OCI-LY7 (cell line): ENCODE results near the gene TFCP2L1. TPM values are rescaled to one million over a fixed set of nuclear protein-coding genes. Genes with fewer than 3 reads are reported as not detected.

Experiments
- BruUV-seq: library from RNA; stranded (reverse); fragments of 400-500 nt; replicated peaks from 2 replicates; lab custom pipeline; 2021; lab: Mats Ljungman, UMichigan
- CTCF ChIA-PET: fragments of 300-600 bp; sonication (Branson Sonifier 250); formaldehyde crosslinking; loops from one replicate; lab custom pipeline; 2022; ENCODE audit warnings: antibody characterized with exemption; ENCODE audit not compliant: unreplicated experiment; lab: Charles Lee
- POLR2A ChIA-PET: fragments of 300-600 bp; sonication (Branson Sonifier 250); formaldehyde crosslinking; loops from one replicate; lab custom pipeline; 2022; ENCODE audit warnings: antibody characterized with exemption; lab: Charles Lee
- DNase-seq: peaks from one replicate; pipeline ENCODE4 v3.0.0-alpha.2; 2015; ENCODE audit warnings: low spot score
- H2AFZ ChIP-seq: fragments of 200-600 bp; sonication (generic), shearing (Covaris generic); 2 replicates; pipeline ENCODE4 v1.6.1; 2014; ENCODE audit warnings: mild to moderate bottlenecking, antibody characterized with exemption, low read length, moderate library complexity
- H3K27ac ChIP-seq: fragments of 200-600 bp; sonication (generic); 2 replicates; pipeline ENCODE4 v1.5.1; 2014; ENCODE audit warnings: mixed run types, low read depth, mild to moderate bottlenecking, moderate library complexity, low read length, inconsistent platforms; ENCODE audit not compliant: poor library complexity, severe bottlenecking
- H3K36me3 ChIP-seq: fragments of 200-600 bp; sonication (generic); 2 replicates; pipeline ENCODE4 v1.6.1; 2014; ENCODE audit warnings: mild to moderate bottlenecking, antibody characterized with exemption, low read length, moderate library complexity, mixed read lengths; ENCODE audit not compliant: insufficient read depth
- H3K4me1 ChIP-seq: fragments of 200-600 bp; sonication (generic); 2 replicates; pipeline ENCODE4 v1.5.1; 2014; ENCODE audit warnings: mild to moderate bottlenecking, low read length; ENCODE audit not compliant: insufficient read depth, poor library complexity, severe bottlenecking
- H3K4me2 ChIP-seq: fragments of 200-600 bp; sonication (generic); 2 replicates; pipeline ENCODE4 v1.6.1; 2014; ENCODE audit warnings: mild to moderate bottlenecking, low read length
- H3K4me3 ChIP-seq: fragments of 200-600 bp; sonication (generic); 2 replicates; pipeline ENCODE4 v1.5.1; 2014; ENCODE audit warnings: mild to moderate bottlenecking, low read depth, low read length; ENCODE audit not compliant: poor library complexity, severe bottlenecking
- H3K79me2 ChIP-seq: fragments of 200-600 bp; sonication (generic); 2 replicates; pipeline ENCODE4 v1.6.1; 2016; ENCODE audit warnings: low read depth, mild to moderate bottlenecking, low read length, moderate library complexity, mixed read lengths; ENCODE audit not compliant: insufficient read depth
- H3K9me2 ChIP-seq: fragments of 200-600 bp; sonication (generic); 2 replicates; pipeline ENCODE4 v1.6.1; 2016; ENCODE audit warnings: mild to moderate bottlenecking, low read length, mixed read lengths; ENCODE audit not compliant: insufficient read depth
- H3K9me3 ChIP-seq: fragments of 200-600 bp; sonication (generic); 2 replicates; pipeline ENCODE4 v1.6.1; 2014; ENCODE audit warnings: mild to moderate bottlenecking, mixed run types, low read length, mixed read lengths
- H4K20me1 ChIP-seq: fragments of 200-600 bp; sonication (generic); 2 replicates; pipeline ENCODE4 v1.6.1; 2014; ENCODE audit warnings: mild to moderate bottlenecking, antibody characterized with exemption, low read length, moderate library complexity, mixed read lengths; ENCODE audit not compliant: insufficient read depth
- EZH2phosphoT487 ChIP-seq: fragments of 200-600 bp; sonication (generic); IDR thresholded peaks from 2 replicates; pipeline ENCODE4 v1.6.1; 2018; ENCODE audit warnings: low read depth, borderline replicate concordance, mild to moderate bottlenecking, mixed run types, antibody characterized with exemption, low read length, moderate library complexity, mixed read lengths
- intact Hi-C: fragments of 100-400 bp; cut with micrococcal nuclease; formaldehyde crosslinking; loops from one replicate; pipeline ENCODE4 v1.10.0; 2022; ENCODE audit not compliant: unreplicated experiment
- total RNA-seq, 2 experiments: library from RNA; depleted of rRNA in 1 of 2; stranded (reverse); fragments of >200 nt in 1 of 2; shearing (Covaris generic) in 1 of 2; gene quantifications; 2 replicates each; pipeline ENCODE4 v1.2.3, GENCODE V29; 2014 to 2022
- TF ChIP-seq, protein P1 (sequence below): fragments of 200-600 bp; sonication (generic); conservative IDR thresholded peaks from 2 replicates; pipeline ENCODE4 v1.5.1; 2014; ENCODE audit warnings: mild to moderate bottlenecking, antibody characterized with exemption, low read length, moderate library complexity, mixed read lengths

The TFCP2L1 gene
- total RNA-seq, 2 experiments from 2014 or later, result 0.06 to 1.4 TPM

DNA sequence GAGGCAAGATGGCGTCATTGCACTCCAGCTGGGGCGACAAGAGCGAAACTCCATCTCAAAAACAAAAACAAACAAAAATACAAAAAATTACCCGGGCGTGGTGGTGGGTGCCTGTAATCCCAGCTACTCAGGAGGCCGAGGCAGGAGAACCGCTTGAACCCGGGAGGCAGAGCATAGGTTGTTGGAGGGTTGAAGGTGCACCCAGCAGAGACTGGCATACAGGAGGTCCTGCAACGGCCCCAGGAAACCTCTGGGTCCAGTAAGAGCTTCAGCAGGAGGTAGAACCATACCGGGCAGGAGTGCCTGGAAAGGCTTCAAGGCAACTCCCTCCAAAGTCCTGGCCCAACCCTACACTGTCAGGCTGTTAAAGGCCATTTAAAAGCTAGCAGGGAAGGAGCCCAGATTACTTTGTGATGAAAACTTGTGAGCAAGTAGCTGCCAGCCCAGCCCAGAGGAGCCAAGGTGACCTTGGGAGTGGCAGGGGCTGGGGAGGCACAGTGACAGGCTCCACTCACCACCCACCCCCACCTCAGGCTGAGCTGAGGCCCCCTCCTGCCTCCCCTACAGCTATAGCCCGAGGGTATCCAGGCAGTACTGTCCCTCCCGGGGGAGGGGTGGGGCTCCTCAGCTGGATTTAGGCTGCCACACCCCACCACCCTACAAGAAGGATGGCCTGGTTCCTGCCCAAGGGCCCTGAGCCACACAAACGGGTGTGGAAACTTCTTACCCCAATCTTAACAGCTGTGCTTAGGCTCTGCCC lies 28.1 kb downstream of the TFCP2L1 start:
- CTCF ChIA-PET, result interaction anchor here (0.7 kb wide), 1 partner anchor 28 kb away, joined by 4 read pairs; the partner anchor contains the start of gene TFCP2L1
- no peak for DNase-seq
- H3K27ac ChIP-seq, result no peak overlapping the region
- H3K4me3 ChIP-seq, result no peak overlapping the region
- POLR2A ChIA-PET, result no interaction called here
- H3K79me2 ChIP-seq, result no peaks in the 10 kb centered on the region
- H3K36me3 ChIP-seq, result no peaks in the 10 kb centered on the region
- no peaks in the 10 kb centered on the region for H4K20me1 ChIP-seq
- H3K4me2 ChIP-seq, result no peak overlapping the region
- TF ChIP-seq, protein P1, sequence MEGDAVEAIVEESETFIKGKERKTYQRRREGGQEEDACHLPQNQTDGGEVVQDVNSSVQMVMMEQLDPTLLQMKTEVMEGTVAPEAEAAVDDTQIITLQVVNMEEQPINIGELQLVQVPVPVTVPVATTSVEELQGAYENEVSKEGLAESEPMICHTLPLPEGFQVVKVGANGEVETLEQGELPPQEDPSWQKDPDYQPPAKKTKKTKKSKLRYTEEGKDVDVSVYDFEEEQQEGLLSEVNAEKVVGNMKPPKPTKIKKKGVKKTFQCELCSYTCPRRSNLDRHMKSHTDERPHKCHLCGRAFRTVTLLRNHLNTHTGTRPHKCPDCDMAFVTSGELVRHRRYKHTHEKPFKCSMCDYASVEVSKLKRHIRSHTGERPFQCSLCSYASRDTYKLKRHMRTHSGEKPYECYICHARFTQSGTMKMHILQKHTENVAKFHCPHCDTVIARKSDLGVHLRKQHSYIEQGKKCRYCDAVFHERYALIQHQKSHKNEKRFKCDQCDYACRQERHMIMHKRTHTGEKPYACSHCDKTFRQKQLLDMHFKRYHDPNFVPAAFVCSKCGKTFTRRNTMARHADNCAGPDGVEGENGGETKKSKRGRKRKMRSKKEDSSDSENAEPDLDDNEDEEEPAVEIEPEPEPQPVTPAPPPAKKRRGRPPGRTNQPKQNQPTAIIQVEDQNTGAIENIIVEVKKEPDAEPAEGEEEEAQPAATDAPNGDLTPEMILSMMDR, result no peak
- TF ChIP-seq EZH2phosphoT487, result no peak
- no peaks in the 10 kb centered on the region for H3K9me3 ChIP-seq
- no peaks in the 10 kb centered on the region for H3K4me1 ChIP-seq
- intact Hi-C loops, result no loop called here
- H3K9me2 ChIP-seq, result no peaks in the 10 kb centered on the region
- no peak overlapping the region for H2AFZ ChIP-seq
- no TSS peak for BruUV-seq

DNA sequence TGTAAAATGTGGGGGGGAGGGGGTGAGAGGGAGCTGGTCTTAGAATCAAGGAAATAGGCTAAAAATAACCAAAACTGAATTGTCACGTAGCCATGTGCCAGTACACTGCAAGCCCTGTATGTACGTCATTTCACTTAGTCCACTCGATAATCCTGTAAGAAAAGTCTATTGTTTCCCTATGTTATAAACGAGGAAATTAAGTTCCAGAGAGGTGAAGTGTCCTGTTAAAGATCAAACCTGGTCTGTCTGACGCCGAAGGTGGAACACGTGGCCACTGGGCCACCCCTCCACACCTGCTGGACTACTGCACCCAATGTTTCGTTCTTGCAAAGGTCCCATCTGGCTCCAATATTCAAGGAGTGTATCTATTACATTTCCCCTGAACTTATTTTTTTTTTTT lies 29.6 kb downstream of the TFCP2L1 start:
- CTCF ChIA-PET, result no interaction called here

More for the DNA sequence above, 29.6 kb downstream of the TFCP2L1 start:
- no peak for DNase-seq
- Histone ChIP-seq H3K9me2 (no peaks in the 10 kb centered on the region), H4K20me1 (no peaks in the 10 kb centered on the region), H2AFZ (no peak overlapping the region), H3K4me1 (no peaks in the 10 kb centered on the region), H3K36me3 (no peaks in the 10 kb centered on the region), H3K9me3 (no peaks in the 10 kb centered on the region), H3K79me2 (no peaks in the 10 kb centered on the region), H3K4me3 (no peak overlapping the region), H3K27ac (no peak overlapping the region), H3K4me2 (no peak overlapping the region)
- POLR2A ChIA-PET, result no interaction called here
- intact Hi-C loops, result no loop called here
- no peak for TF ChIP-seq EZH2phosphoT487
- TF ChIP-seq, protein P1, result no peak
- BruUV-seq, result no TSS peak
